ENCODE results near the gene REPS2. TPM values are rescaled to one million over a fixed set of nuclear protein-coding genes. Genes with fewer than 3 reads are reported as not detected.

Gene REPS2
- total RNA-seq, 1 experiment from 2014 or later: 4.5 TPM

DNA sequence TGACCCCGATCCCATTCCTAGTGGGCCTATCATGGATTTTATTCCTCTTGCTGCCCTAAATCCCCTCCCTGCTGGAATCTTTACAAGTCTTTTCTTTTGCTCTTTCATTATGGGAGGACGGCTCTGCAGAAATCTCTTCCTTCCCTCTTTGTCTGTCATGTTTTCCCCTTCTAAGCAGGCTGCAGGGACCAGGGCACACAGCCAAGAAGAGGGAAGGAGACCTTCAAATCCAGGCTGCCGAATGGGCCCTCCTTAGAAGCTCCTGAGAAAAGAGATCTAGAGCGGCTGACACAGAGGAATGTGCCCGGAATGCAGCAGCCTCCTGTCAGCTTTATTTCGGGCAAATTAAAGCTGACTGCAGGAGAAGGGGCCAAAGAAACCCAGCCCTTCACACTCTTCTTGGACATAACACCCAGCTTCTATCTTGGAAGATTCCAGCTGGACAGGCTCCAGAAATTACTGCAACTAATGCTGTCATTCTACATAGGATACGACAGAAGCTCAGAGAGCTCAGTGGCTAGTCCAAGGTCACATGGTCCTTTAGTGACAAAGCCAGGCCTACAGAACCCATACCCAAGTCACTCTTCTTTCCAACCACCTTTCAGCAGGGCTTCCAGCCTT is 240.8 kb downstream of the REPS2 start:
- in situ Hi-C loops (cut with HindIII; ENCODE audit: low pct_unique_long_range_greater_than_20kb, low sequenced_read_pairs): no loop called here
- Histone ChIP-seq H3K36me3 (ENCODE audit: control insufficient read depth, insufficient read depth, low read length) (no peaks in the 10 kb centered on the region), H3K4me1 (ENCODE audit: control insufficient read depth, insufficient read depth, low read length) (no peaks in the 10 kb centered on the region), H3K4me3 (ENCODE audit: low read depth in 2 of 2, low read length in 2 of 2) (no peak overlapping the region), H3K9me3 (ENCODE audit: control insufficient read depth, insufficient read depth, low read depth, low read length) (no peaks in the 10 kb centered on the region), H3K27me3 (ENCODE audit: control insufficient read depth, insufficient read depth, low read length) (no peaks in the 10 kb centered on the region), H3K27ac (ENCODE audit: low read length) (no peak overlapping the region)
- TF ChIP-seq SIN3A (IDR thresholded peaks at IDR 0.05; ENCODE audit: borderline replicate concordance, insufficient read depth, low read depth, low read length): no peak
- no peak for TF ChIP-seq POLR2AphosphoS5 (IDR thresholded peaks at IDR 0.05; ENCODE audit: low read depth, low read length)
- TF ChIP-seq, protein P1, sequence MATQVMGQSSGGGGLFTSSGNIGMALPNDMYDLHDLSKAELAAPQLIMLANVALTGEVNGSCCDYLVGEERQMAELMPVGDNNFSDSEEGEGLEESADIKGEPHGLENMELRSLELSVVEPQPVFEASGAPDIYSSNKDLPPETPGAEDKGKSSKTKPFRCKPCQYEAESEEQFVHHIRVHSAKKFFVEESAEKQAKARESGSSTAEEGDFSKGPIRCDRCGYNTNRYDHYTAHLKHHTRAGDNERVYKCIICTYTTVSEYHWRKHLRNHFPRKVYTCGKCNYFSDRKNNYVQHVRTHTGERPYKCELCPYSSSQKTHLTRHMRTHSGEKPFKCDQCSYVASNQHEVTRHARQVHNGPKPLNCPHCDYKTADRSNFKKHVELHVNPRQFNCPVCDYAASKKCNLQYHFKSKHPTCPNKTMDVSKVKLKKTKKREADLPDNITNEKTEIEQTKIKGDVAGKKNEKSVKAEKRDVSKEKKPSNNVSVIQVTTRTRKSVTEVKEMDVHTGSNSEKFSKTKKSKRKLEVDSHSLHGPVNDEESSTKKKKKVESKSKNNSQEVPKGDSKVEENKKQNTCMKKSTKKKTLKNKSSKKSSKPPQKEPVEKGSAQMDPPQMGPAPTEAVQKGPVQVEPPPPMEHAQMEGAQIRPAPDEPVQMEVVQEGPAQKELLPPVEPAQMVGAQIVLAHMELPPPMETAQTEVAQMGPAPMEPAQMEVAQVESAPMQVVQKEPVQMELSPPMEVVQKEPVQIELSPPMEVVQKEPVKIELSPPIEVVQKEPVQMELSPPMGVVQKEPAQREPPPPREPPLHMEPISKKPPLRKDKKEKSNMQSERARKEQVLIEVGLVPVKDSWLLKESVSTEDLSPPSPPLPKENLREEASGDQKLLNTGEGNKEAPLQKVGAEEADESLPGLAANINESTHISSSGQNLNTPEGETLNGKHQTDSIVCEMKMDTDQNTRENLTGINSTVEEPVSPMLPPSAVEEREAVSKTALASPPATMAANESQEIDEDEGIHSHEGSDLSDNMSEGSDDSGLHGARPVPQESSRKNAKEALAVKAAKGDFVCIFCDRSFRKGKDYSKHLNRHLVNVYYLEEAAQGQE (IDR thresholded peaks at IDR 0.05; ENCODE audit: insufficient read depth in 1 of 2, low read depth in 2 of 2, low read length in 1 of 2): no peak
- intact Hi-C loops (cut with micrococcal nuclease; ENCODE audit: unreplicated experiment): no loop called here
- no TSS peak for BruUV-seq (replicated peaks)
- CTCF ChIA-PET: no interaction called here
- POLR2A ChIA-PET: no interaction called here
- ATAC-seq (no peak), DNase-seq (ENCODE audit: low read depth, low spot score) (no peak)

DNA sequence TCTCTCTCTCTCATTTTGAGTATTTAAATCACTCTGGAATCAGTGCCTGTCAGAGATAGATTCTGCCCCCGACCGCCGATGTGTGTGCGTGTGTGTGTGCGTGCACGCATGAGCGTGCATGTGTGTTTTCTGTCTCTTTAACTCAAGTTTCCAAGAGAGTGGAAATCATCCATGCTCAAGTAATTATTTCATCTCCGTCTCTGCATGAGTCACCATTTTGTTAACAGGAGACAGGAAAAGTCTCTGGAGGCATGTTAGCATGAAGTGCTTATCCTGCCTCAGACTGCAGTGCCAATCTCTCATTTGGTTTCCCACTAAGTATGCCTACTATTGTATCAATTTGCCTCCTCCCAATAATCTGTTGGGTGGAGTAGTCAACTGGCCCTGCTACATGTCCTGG is 245.6 kb downstream of the REPS2 start:
- intact Hi-C loops (cut with micrococcal nuclease; ENCODE audit: unreplicated experiment) (no loop called here), in situ Hi-C loops (cut with HindIII; ENCODE audit: low pct_unique_long_range_greater_than_20kb, low sequenced_read_pairs) (no loop called here)
- no peaks in the 10 kb centered on the region for H3K4me1 ChIP-seq (ENCODE audit: control insufficient read depth, insufficient read depth, low read length)
- ATAC-seq: no peak
- ChIA-PET CTCF (no interaction called here), POLR2A (no interaction called here)
- no peaks in the 10 kb centered on the region for H3K27me3 ChIP-seq (ENCODE audit: control insufficient read depth, insufficient read depth, low read length)
- H3K27ac ChIP-seq (ENCODE audit: low read length): no peak overlapping the region
- BruUV-seq (replicated peaks): no TSS peak
- TF ChIP-seq, protein P2, sequence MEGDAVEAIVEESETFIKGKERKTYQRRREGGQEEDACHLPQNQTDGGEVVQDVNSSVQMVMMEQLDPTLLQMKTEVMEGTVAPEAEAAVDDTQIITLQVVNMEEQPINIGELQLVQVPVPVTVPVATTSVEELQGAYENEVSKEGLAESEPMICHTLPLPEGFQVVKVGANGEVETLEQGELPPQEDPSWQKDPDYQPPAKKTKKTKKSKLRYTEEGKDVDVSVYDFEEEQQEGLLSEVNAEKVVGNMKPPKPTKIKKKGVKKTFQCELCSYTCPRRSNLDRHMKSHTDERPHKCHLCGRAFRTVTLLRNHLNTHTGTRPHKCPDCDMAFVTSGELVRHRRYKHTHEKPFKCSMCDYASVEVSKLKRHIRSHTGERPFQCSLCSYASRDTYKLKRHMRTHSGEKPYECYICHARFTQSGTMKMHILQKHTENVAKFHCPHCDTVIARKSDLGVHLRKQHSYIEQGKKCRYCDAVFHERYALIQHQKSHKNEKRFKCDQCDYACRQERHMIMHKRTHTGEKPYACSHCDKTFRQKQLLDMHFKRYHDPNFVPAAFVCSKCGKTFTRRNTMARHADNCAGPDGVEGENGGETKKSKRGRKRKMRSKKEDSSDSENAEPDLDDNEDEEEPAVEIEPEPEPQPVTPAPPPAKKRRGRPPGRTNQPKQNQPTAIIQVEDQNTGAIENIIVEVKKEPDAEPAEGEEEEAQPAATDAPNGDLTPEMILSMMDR (IDR thresholded peaks at IDR 0.05): no peak
- TF ChIP-seq SIN3A (IDR thresholded peaks at IDR 0.05; ENCODE audit: borderline replicate concordance, insufficient read depth, low read depth, low read length) (no peak), POLR2AphosphoS5 (IDR thresholded peaks at IDR 0.05; ENCODE audit: low read depth, low read length) (no peak), TCF7L2 (IDR thresholded peaks at IDR 0.05; ENCODE audit: low read depth, low read length) (no peak)
- TF ChIP-seq, protein P1 (IDR thresholded peaks at IDR 0.05; ENCODE audit: insufficient read depth in 1 of 2, low read depth in 2 of 2, low read length in 1 of 2): no peak
- no peak for DNase-seq (ENCODE audit: low read depth, low spot score)
- no peak overlapping the region for H3K4me3 ChIP-seq (ENCODE audit: low read depth in 2 of 2, low read length in 2 of 2)
- H3K9me3 ChIP-seq (ENCODE audit: control insufficient read depth, insufficient read depth, low read depth, low read length): no peaks in the 10 kb centered on the region
- no peaks in the 10 kb centered on the region for H3K36me3 ChIP-seq (ENCODE audit: control insufficient read depth, insufficient read depth, low read length)

Other genes starting within 250 kb of the REPS2 start
- 3.8 TPM for gene CTPS2, start 234.0 kb upstream of the REPS2 start, total RNA-seq (2021; ENCODE audit: unreplicated experiment)
- gene SYAP1, start 227.0 kb upstream of the REPS2 start, total RNA-seq (2021; ENCODE audit: unreplicated experiment): 23.4 TPM
- gene TXLNG, start 160.2 kb upstream of the REPS2 start, total RNA-seq (2021; ENCODE audit: unreplicated experiment): 10.2 TPM
- gene RBBP7, start 76.3 kb upstream of the REPS2 start, total RNA-seq (2021; ENCODE audit: unreplicated experiment): 95.8 TPM

Data from Panc1 (cell line).